ENCODE results near the gene EFCAB14. TPM values are rescaled to one million over a fixed set of nuclear protein-coding genes. Genes with fewer than 3 reads are reported as not detected.

The EFCAB14 gene
- total and polyA plus RNA-seq, 9 of the 15 experiments (the other 6 are each of a cell fraction or from before 2014, with no cell fraction given) = 7.3 to 49.0 (median 37.3) TPM

DNA sequence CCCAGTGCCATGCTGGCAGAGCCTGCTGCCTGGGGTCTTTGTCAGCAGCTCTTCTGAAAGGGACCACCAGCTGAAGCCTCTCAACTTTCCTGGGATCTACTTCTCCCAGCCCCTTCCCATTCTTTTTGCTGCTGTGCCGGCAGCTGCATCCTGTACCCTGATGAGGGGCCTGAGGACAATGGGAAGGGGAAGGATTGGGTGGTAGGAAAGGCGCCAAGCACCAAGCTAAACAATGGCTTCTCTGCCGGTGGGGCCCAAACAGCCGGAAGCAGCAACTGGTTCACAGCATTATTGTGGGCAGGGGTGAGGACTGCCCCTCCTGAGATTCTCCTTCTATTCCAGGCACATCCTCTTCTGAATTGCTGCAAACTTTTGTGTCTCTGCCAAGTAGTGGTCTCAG, 5.0 kb upstream of the EFCAB14 start (continued):
- TF ChIP-seq, protein P1, sequence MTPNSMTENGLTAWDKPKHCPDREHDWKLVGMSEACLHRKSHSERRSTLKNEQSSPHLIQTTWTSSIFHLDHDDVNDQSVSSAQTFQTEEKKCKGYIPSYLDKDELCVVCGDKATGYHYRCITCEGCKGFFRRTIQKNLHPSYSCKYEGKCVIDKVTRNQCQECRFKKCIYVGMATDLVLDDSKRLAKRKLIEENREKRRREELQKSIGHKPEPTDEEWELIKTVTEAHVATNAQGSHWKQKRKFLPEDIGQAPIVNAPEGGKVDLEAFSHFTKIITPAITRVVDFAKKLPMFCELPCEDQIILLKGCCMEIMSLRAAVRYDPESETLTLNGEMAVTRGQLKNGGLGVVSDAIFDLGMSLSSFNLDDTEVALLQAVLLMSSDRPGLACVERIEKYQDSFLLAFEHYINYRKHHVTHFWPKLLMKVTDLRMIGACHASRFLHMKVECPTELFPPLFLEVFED (CRISPR knock-in tag; conservative IDR thresholded peaks at IDR 0.05) = no peak
- TF ChIP-seq ZC3H8 (IDR thresholded peaks at IDR 0.05) = no peak
- no peak for TF ChIP-seq NFIX (CRISPR knock-in tag; IDR thresholded peaks at IDR 0.05; ENCODE audit: low read depth)
- TF ChIP-seq SRSF7 (optimal IDR thresholded peaks at IDR 0.05; ENCODE audit: low read depth, low read length) = no peak
- TF ChIP-seq, protein P2, sequence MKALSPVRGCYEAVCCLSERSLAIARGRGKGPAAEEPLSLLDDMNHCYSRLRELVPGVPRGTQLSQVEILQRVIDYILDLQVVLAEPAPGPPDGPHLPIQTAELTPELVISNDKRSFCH (CRISPR knock-in tag; IDR thresholded peaks at IDR 0.05) = no peak
- TF ChIP-seq, protein P2 (tag; IDR thresholded peaks at IDR 0.05) = no peak
- TF ChIP-seq BMI1 (IDR thresholded peaks at IDR 0.05; ENCODE audit: low read length) = no peak

DNA sequence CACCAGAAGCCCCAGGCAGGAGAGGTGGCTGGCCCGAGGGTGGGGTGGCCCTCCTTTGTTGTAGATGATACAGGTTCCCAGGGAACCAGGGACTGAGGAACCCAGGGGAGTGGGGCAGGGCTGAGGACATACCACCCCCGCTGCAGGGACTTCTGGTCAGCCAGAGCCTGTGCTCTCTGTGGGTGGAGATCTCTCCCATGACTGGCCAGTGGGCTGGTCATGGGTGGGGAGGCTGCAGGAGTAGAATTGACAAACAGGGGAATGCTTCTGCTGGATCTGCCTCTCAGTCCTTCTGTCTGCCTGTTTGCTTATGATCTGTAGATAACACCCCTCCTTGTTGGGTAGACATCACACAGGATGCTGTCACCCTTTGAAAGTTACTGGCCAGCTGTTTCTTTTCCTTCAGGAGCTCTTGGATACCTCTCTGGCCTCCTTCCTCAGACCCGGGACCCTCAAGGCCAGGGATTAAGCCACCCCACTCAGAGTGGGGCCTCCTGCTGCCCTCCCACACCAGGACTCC, 2.8 kb upstream of the EFCAB14 start:
- H3K9ac ChIP-seq (ENCODE audit: insufficient read depth in 1 of 2, low read depth in 2 of 2, low read length in 2 of 2) = peak overlapping the region in 1 of 2 experiments; percentile 75; a peak in 2 of 4 replicates
- ChIA-PET POLR2A (interaction anchor here (0.5 to 1.0 kb wide), 3 partner anchors 25 to 118 kb away, joined by 3 to 5 read pairs (median 4); no protein-coding TSS in a partner anchor), CTCF (ENCODE audit: low intra/inter-chr PET ratio) (no interaction called here)
- FAIRE-seq (peak; percentile 11), DNase-seq (ENCODE audit: extremely low read depth in 1 of 4, low spot score in 3 of 4) (peak; percentile 17 to 47 (median 34)), ATAC-seq (no peak)
- intact Hi-C loops (cut with micrococcal nuclease) = loop anchor here (5.0 kb wide), 1 partner anchor 164 kb away; no protein-coding TSS in a partner anchor
- no peak overlapping the region for H3K4me3 ChIP-seq
- peaks cover 6% of the 10 kb centered on the region; the same call in 1 of the 2 replicates for H4K20me1 ChIP-seq (replicated peaks; ENCODE audit: control insufficient read depth, insufficient read depth, low read length)
- H3K27me3 ChIP-seq (ENCODE audit: control insufficient read depth in 2 of 2, insufficient read depth in 2 of 2, low read length in 2 of 2) = no peaks in the 10 kb centered on the region
- peaks cover 22% of the 10 kb centered on the region for H3K79me2 ChIP-seq (ENCODE audit: control insufficient read depth, insufficient read depth, low read length)
- in situ Hi-C loops (cut with MboI) = loop anchor here (5.0 kb wide), 1 partner anchor 104 kb away; the partner anchor contains the start of gene MOB3C
- peak overlapping the region; percentile 15; the same call in 1 of the 2 replicates for H3K4me2 ChIP-seq (ENCODE audit: insufficient read depth, low read length)
- H3K36me3 ChIP-seq (ENCODE audit: control insufficient read depth, insufficient read depth, low read length) = peaks cover 12% of the 10 kb centered on the region
- peaks cover 32 to 35% of the 10 kb centered on the region in 2 experiments for H3K4me1 ChIP-seq (replicated peaks in 1 of 2; ENCODE audit: control insufficient read depth in 2 of 2, insufficient read depth in 2 of 2, low read length in 2 of 2)
- no peaks in the 10 kb centered on the region for H3K9me1 ChIP-seq (ENCODE audit: control insufficient read depth, insufficient read depth, low read length)
- peak overlapping the region; percentile 72 for H2AFZ ChIP-seq (ENCODE audit: low read depth, low read length)
- no peak overlapping the region for H3K27ac ChIP-seq (ENCODE audit: extremely low read depth, low read depth, low read length)
- BruUV-seq (replicated peaks) = no TSS peak
- no peaks in the 10 kb centered on the region for H3K9me3 ChIP-seq (replicated peaks; ENCODE audit: control insufficient read depth, insufficient read depth, low read depth, low read length)
- WGBS (ENCODE audit: insufficient coverage, low coverage, missing lambda C conversion rate) = 20% methylated on average over 3 of the region's 3 CpGs
- peak; percentile 71; the same call in 1 of the 2 replicates for TF ChIP-seq FOXA1 (IDR thresholded peaks at IDR 0.05; ENCODE audit: borderline replicate concordance)
- no peak for TF ChIP-seq SNIP1 (IDR thresholded peaks at IDR 0.05; ENCODE audit: low read depth)
- no peak for TF ChIP-seq SIX5 (IDR thresholded peaks at IDR 0.05; ENCODE audit: borderline replicate concordance in 1 of 2, insufficient read depth in 1 of 2, low read depth in 1 of 2, low read length in 2 of 2)
- no peak for TF ChIP-seq ZNF274 (IDR thresholded peaks at IDR 0.05; ENCODE audit: borderline replicate concordance, low read depth, low read length)
- no peak for TF ChIP-seq CBX5 (IDR thresholded peaks at IDR 0.05; ENCODE audit: borderline replicate concordance, low read depth)
- no peak for TF ChIP-seq ZNF232 (CRISPR knock-in tag; IDR thresholded peaks at IDR 0.05)
- no peak for TF ChIP-seq SP1 (CRISPR knock-in tag; IDR thresholded peaks at IDR 0.05)
- no peak for TF ChIP-seq NR3C1 (CRISPR knock-in tag; IDR thresholded peaks at IDR 0.05)
- TF ChIP-seq ZBTB11 (CRISPR knock-in tag; IDR thresholded peaks at IDR 0.05) = no peak

Data from K562 (cell line).